Measurements from ENCODE around the gene ZSWIM5.
A peak's percentile ranks its signal among the peaks of the same experiment; 100 is the strongest.
"Not testable (repeated sequence)": the region's sequence is repeated elsewhere in the genome, so short reads cannot be mapped to it uniquely, and the experiment has no call there.

Gene ZSWIM5

GRCh38 chr1:45136984-45137383 lies 69.4 kb downstream of the ZSWIM5 start:
- DNase-seq: no peak

GRCh38 chr1:45135316-45135715 lies 71.1 kb downstream of the ZSWIM5 start:
- no peak for DNase-seq

- no peak for DNase-seq
These were observed 71.9 kb downstream of the ZSWIM5 start for GRCh38 chr1:45134461-45134873.

DNA sequence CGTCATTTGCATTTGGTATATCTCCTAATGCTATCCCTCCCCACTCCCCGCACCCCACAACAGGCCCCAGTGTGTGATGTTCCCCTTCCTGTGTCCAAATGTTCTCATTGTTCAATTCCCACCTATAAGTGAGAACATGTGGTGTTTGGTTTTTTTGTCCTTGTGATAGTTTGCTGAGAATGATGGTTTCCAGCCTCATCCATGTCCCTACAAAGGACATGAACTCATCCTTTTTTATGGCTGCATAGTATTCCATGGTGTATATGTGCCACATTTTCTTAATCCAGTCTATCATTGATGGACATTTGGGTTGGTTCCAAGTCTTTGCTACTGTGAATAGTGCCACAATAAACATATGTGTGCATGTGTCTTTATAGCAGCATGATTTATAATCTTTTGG lies 73.7 kb downstream of the ZSWIM5 start:
- DNase-seq: not testable (repeated sequence)

GRCh38 chr1:45123358-45123757 lies 83.0 kb downstream of the ZSWIM5 start:
- DNase-seq: no peak

DNA sequence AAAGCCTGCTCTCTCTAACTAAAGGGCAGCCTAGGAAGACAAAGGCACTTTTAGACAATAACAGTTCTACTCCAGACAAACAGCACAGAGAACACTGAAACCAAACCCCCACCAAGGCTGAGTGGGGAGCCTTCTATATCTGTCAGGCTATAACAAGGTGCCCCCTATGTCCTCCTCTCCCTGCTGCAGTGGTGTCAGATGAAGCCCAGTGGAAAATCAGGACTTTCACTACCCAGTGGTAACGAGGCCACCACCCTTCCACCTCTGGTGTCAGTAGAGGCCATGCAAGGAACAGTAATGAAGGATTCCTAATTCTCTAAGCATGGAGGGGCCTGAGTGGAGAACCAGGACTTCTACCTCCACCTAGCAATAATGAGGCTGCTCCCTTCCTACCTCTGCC lies 83.7 kb downstream of the ZSWIM5 start:
- DNase-seq: no peak

DNA sequence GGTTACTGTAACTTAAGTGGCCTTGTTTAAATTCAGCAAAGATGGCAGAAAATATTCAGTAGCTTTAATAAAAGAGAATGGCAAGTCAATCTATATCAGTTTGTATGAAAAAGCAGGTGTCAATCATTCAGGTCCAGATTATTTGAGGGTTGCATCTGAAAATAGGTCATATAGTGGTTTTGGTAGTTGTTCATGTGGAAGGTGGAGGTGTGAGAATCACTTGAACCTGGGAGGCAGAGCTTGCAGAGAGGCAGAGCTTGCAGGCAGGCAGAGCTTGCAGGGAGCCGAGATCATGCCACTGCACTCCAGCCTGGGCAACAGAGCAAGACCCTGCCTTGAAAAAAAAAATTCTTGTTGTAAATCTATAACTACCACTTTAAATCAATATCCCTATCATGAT lies 88.6 kb downstream of the ZSWIM5 start:
- no peak for DNase-seq

GRCh38 chr1:45116820-45117219 lies 89.6 kb downstream of the ZSWIM5 start:
- no peak for DNase-seq

DNA sequence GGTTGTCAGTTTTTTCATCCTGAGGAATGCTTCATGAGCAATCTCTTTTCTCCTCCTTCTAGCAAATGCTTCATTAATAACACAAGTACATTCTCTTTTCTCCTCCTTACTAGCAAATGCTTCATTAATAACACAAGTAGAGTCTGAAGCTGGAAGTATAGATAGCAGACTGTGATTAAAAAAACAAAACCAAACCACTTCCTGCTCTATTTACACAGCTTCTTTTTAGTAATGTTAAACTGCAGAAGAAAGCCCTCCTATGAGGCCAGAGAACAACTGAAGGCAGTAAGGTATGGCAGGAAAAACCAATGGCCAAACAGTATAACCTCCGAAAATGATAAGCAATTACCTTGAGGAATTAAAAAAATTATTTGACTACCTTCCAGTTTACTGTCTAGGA lies 90.1 kb downstream of the ZSWIM5 start:
- no peak for DNase-seq

GRCh38 chr1:45115198-45115597 lies 91.2 kb downstream of the ZSWIM5 start:
- not testable (repeated sequence) for DNase-seq

- DNase-seq: no peak
These were observed 93.7 kb downstream of the ZSWIM5 start for GRCh38 chr1:45112661-45113060.

GRCh38 chr1:45111239-45111638 lies 95.2 kb downstream of the ZSWIM5 start:
- no peak for DNase-seq

GRCh38 chr1:45107782-45108181 lies 98.6 kb downstream of the ZSWIM5 start:
- no peak for DNase-seq

DNA sequence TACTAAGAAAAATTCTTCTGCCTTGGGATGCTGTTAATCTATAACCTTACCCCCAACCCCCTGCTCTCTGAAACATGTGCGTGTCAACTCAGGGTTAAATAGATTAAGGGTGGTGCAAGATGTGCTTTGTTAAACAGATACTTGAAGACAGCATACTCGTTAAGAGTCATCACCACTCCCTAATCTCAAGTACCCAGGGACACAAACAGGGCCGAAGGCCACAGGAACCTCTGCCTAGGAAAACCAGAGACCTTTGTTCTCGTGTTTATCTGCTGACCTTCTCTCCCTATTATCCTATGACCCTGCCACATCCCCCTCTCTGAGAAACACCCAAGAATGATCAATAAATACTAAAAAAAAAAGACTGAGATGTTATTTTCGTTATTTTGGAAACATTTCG lies 99.5 kb downstream of the ZSWIM5 start:
- not testable (repeated sequence) for DNase-seq

DNA sequence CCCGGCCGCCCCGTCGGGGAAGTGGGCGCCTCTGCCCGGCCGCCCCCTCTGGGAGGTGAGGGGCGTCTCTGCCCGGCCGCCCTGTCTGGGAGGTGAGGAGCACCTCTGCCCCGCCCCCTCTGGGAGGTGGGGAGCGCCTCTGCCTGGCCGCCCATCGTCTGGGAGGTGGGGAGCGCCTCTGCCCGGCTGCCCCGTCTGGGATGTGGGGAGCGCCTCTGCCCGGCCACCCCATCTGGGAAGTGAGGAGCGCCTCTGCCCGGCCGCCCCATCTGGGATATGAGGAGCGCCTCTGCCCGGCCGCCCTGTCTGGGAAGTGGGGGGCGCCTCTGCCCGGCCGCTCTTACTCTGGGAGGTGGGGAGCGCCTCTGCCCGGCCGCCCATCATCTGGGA lies 100.3 kb downstream of the ZSWIM5 start:
- not testable (repeated sequence) for DNase-seq

- DNase-seq: not testable (repeated sequence)
These were observed 100.8 kb downstream of the ZSWIM5 start for GRCh38 chr1:45105486-45106155.

- no peak for DNase-seq
These were observed 102.9 kb downstream of the ZSWIM5 start for GRCh38 chr1:45103534-45103933.

DNA sequence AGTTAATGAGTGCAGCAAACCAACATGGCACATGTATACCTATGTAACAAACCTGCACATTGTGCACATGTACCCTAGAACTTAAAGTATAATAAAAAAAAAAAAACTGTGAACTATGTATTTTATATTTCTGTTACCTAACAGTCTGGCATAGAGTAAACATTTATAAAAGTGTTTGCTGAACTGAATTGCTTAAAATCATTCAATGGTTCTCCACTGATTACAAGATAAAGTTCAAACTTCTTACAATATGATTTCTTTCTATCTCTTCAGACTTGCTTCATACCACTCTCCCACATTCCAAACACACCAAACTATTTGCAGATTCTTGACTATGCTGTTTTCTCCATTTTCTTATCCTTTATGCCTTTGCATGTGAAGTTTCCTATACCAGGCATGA lies 104.5 kb downstream of the ZSWIM5 start:
- DNase-seq: no peak

DNA sequence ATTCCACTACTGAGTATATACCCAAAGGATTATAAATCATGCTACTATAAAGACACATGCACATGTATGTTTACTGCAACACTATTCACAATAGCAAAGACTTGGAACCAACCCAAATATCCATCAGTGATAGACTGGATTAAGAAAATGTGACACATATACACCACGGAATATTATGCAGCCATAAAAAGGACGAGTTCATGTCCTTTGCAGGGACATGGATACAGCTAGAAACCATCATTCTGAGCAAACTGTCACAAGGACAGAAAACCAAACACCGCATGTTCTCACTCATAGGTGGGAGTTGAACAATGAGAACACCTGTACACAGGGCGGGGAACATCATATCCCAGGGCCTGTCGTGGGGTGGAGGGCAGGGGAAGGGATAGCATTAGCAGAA lies 104.9 kb downstream of the ZSWIM5 start:
- not testable (repeated sequence) for DNase-seq

DNA sequence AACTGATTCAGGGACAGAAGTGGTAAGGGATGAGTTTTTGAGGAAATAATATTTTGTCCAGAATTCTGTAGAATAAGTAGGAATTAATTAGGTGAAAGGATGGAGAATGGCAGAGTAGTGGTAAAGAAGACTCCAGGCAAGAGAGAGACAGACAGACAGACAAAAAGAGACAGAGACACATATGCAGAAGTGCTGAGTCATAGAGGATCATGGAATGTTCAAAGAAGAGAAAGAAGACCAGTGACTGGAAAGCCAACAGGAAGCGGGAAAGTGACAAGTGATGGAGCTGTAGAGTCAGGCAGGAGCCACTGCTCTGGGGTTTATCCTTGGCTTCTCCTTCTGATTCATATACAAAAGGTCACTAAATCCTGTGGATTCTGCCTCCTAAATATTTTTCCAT lies 108.5 kb downstream of the ZSWIM5 start:
- DNase-seq: no peak

DNA sequence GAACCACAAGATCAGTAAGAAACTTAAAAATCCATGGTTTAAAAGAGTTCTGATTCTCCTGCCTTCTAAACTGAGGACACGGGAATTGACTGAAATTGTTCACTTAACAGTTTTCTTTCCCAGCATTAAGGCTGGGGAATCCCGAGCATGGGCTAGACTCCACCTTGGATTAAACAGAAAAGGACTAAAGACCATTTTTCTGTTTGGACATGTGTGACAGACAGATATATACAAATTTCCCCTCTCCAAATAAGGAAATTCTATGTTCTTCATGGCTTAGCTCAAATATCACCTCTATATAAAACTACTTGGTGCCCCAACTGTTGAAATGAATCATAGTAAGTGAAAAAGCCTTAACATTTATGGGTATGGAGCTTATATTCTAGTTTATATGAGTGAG lies 109.3 kb downstream of the ZSWIM5 start:
- DNase-seq: no peak

DNA sequence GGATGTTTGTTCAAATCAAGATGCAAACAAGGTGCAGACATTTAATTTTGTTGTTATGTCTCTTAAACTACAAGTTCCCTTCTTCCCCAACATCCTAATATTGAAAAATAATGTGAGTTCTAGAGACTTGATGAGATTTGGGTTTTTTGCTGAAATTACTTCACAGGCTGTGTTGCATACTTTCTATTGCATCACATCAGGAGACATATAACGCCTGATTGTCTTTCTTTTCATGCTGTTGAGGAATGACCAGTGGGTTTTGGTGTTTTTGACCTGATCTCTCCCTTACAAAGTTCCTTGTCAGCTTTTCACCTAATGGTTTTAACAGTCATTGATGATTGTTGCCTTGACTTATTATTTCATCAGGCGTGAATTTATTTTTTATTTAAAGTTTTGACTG lies 111.0 kb downstream of the ZSWIM5 start:
- peak in 1 of 2 donors; percentile 6 for DNase-seq

DNA sequence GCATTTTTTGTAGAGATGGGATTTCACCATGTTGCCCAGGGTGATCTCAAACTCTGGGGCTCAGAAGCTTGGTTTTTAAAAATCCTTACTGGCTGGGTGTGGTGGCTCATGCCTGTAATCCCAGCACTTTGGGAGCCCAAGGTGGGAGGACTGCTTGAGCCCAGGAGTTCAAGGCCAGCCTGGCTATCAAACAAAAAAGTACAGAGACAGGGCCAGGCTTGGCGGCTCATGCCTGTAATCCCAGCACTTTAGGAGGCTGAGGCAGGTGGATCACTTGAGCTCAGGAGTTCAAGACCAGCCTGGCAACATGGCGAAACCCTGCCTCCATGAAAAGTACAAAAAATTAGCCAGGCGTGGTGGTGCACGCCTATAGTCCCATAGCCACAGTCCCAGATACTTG lies 112.0 kb downstream of the ZSWIM5 start:
- DNase-seq: not testable (repeated sequence)

DNA sequence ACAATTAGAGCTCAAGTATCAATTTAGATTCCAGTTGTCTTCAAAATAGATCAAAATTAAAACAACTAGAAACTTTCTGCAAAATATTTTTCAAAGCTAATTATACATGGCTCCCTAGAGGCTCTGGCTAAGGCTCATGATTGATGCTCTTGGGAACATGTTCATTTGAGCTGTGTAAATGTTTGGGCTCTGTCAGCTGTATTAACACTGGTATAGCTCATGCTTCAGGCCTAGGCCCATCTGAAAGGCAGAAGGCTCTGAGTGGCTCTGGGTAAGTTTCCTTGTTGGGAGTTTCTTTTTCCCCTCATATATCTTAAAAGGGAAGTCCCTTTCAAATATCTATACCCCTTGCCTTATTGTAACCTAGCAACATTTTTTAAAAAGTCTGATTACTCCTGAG lies 113.1 kb downstream of the ZSWIM5 start:
- DNase-seq: no peak

GRCh38 chr1:45089711-45090110 lies 116.7 kb downstream of the ZSWIM5 start:
- DNase-seq: no peak

Data from inflammatory macrophage (primary cell).